Mesenchymal stem cell (in vitro differentiated cells and primary cell): ENCODE data around the gene HOXA13.

Source experiments
- DNase-seq: peaks from one replicate; pipeline ENCODE4 v3.0.0-alpha.2; 2013
- H2AFZ ChIP-seq: one replicate; pipeline ENCODE4 v1.6.1; 2013; ENCODE audit warnings: low read depth, mild to moderate bottlenecking, control low read depth, inconsistent platforms, low read length, moderate library complexity
- H2AK5ac ChIP-seq: 2 replicates; pipeline ENCODE4 v1.6.1; 2013; ENCODE audit warnings: low read length, moderate library complexity, mild to moderate bottlenecking, inconsistent platforms; ENCODE audit not compliant: severe bottlenecking
- H2BK120ac ChIP-seq: one replicate; pipeline ENCODE4 v1.6.1; 2013; ENCODE audit warnings: low read depth, mild to moderate bottlenecking, inconsistent platforms, low read length, moderate library complexity
- H2BK12ac ChIP-seq, 2 experiments: one replicate each; pipeline ENCODE4 v1.6.1; 2013; ENCODE audit warnings: inconsistent platforms in 2 of 2, low read length in 2 of 2, mild to moderate bottlenecking in 2 of 2, moderate library complexity in 2 of 2, control low read depth in 1 of 2
- H2BK15ac ChIP-seq: one replicate; pipeline ENCODE4 v1.6.1; 2013; ENCODE audit warnings: mild to moderate bottlenecking, low read depth, inconsistent platforms; ENCODE audit not compliant: poor library complexity, severe bottlenecking
- H2BK5ac ChIP-seq: 2 replicates; pipeline ENCODE4 v1.6.1; 2013; ENCODE audit warnings: low read depth, mild to moderate bottlenecking, low read length, control low read depth, inconsistent platforms; ENCODE audit not compliant: poor library complexity, severe bottlenecking
- H3K14ac ChIP-seq, 2 experiments: one replicate each; pipeline ENCODE4 v1.6.1; 2013; ENCODE audit warnings: inconsistent platforms in 2 of 2, low read length in 2 of 2, control low read depth in 1 of 2, mild to moderate bottlenecking in 1 of 2, moderate library complexity in 1 of 2
- H3K18ac ChIP-seq, 2 experiments: one replicate each; pipeline ENCODE4 v1.6.1; 2013; ENCODE audit warnings: inconsistent platforms in 2 of 2, low read length in 2 of 2, control low read depth in 1 of 2, low read depth in 1 of 2, mild to moderate bottlenecking in 1 of 2
- H3K23ac ChIP-seq, 2 experiments: one replicate each; pipeline ENCODE4 v1.6.1; 2013; ENCODE audit warnings: inconsistent platforms in 2 of 2, low read length in 2 of 2, mild to moderate bottlenecking in 2 of 2, moderate library complexity in 2 of 2, control low read depth in 1 of 2
- H3K27ac ChIP-seq: 2 replicates; pipeline ENCODE4 v1.5.1; 2013; ENCODE audit warnings: mild to moderate bottlenecking, moderate library complexity, low read length, control low read depth, inconsistent platforms; ENCODE audit not compliant: poor library complexity, severe bottlenecking
- H3K27me3 ChIP-seq, 2 experiments: 2 replicates each; pipeline versions ENCODE4 v1.6.1 to v1.7.0; 2013; ENCODE audit warnings: low read length in 2 of 2, mild to moderate bottlenecking in 2 of 2, moderate library complexity in 2 of 2, control low read depth in 1 of 2, inconsistent platforms in 1 of 2; ENCODE audit not compliant: control insufficient read depth in 1 of 2, insufficient read depth in 1 of 2
- H3K36me3 ChIP-seq, 2 experiments: 2 replicates each; pipeline versions ENCODE4 v1.6.1 to v1.7.0; 2013; ENCODE audit warnings: low read length in 2 of 2, control low read depth in 1 of 2, inconsistent platforms in 1 of 2, low read depth in 1 of 2, mild to moderate bottlenecking in 1 of 2; ENCODE audit not compliant: insufficient read depth in 2 of 2, control insufficient read depth in 1 of 2
- H3K4ac ChIP-seq, 2 experiments: one replicate each; pipeline ENCODE4 v1.6.1; 2013; ENCODE audit warnings: inconsistent platforms in 2 of 2, low read length in 2 of 2, mild to moderate bottlenecking in 2 of 2, moderate library complexity in 2 of 2, control low read depth in 1 of 2, low read depth in 1 of 2
- H3K4me1 ChIP-seq: 2 replicates; pipeline ENCODE4 v1.6.1; 2013; ENCODE audit warnings: low read depth, low read length, control low read depth; ENCODE audit not compliant: control insufficient read depth, insufficient read depth
- H3K4me2 ChIP-seq: 2 replicates; pipeline ENCODE4 v1.6.1; 2013; ENCODE audit warnings: low read length, mild to moderate bottlenecking, inconsistent platforms; ENCODE audit not compliant: poor library complexity, severe bottlenecking
- H3K4me3 ChIP-seq, 2 experiments: 2 replicates each; pipeline versions ENCODE4 v1.5.1 to v1.7.0; 2013; ENCODE audit warnings: low read length in 2 of 2, mild to moderate bottlenecking in 2 of 2, control low read depth in 1 of 2, low read depth in 1 of 2; ENCODE audit not compliant: insufficient read depth in 1 of 2
- H3K79me1 ChIP-seq: replicated peaks from 2 replicates; pipeline ENCODE4 v1.6.1; 2013; ENCODE audit warnings: mild to moderate bottlenecking, control low read depth, low read length, inconsistent platforms; ENCODE audit not compliant: poor library complexity, severe bottlenecking
- H3K9ac ChIP-seq: 2 replicates; pipeline ENCODE4 v1.7.0; 2013; ENCODE audit warnings: mild to moderate bottlenecking, low read length, moderate library complexity
- H3K9me3 ChIP-seq: 2 replicates; pipeline ENCODE4 v1.7.0; 2013; ENCODE audit warnings: mild to moderate bottlenecking, low read length; ENCODE audit not compliant: control insufficient read depth
- H4K8ac ChIP-seq: one replicate; pipeline ENCODE4 v1.6.1; 2013; ENCODE audit warnings: inconsistent platforms, mild to moderate bottlenecking, low read length, moderate library complexity
- H4K91ac ChIP-seq: one replicate; pipeline ENCODE4 v1.6.1; 2013; ENCODE audit warnings: mild to moderate bottlenecking, low read length, inconsistent platforms
- WGBS: methylation state at CpG from one replicate; pipeline ENCODE4 v1.1.7; 2013; ENCODE audit warnings: mixed read lengths; 5-methylcytosine and 5-hydroxymethylcytosine counted together

Gene HOXA13

GRCh38 chr7:27155816-27156507, 43.9 kb downstream of the HOXA13 start:
- H2AFZ ChIP-seq, result peak overlapping the region; percentile 36
- no peak overlapping the region for H3K27ac ChIP-seq
- H2BK5ac ChIP-seq, result no peak overlapping the region
- no peak overlapping the region for H3K14ac ChIP-seq
- 31% methylated on average over 63 of the region's 63 CpGs for WGBS
- no peak overlapping the region for H2BK120ac ChIP-seq
- H2AK5ac ChIP-seq, result no peak overlapping the region
- peaks cover 0 to 78% of the 10 kb centered on the region in 2 experiments for H3K27me3 ChIP-seq
- no peak overlapping the region for H3K4ac ChIP-seq
- no peak overlapping the region for H3K4me2 ChIP-seq
- peak overlapping the region; percentile 90 for H3K9ac ChIP-seq
- H3K4me1 ChIP-seq, result peaks cover 16% of the 10 kb centered on the region
- no peak overlapping the region for H4K91ac ChIP-seq
- peak overlapping the region; percentile 34 to 41 for H3K18ac ChIP-seq
- H3K23ac ChIP-seq, result peak overlapping the region in 1 of 2 experiments; percentile 41
- no peak overlapping the region for H2BK12ac ChIP-seq
- no peaks in the 10 kb centered on the region for H3K9me3 ChIP-seq
- H3K79me1 ChIP-seq, result peaks cover 8% of the 10 kb centered on the region
- peak overlapping the region; percentile 32 to 82 for H3K4me3 ChIP-seq
- DNase-seq, result no peak
- no peak overlapping the region for H2BK15ac ChIP-seq
- H3K36me3 ChIP-seq, result peaks cover 0 to 26% of the 10 kb centered on the region in 2 experiments
- peak overlapping the region; percentile 47 for H4K8ac ChIP-seq

DNA sequence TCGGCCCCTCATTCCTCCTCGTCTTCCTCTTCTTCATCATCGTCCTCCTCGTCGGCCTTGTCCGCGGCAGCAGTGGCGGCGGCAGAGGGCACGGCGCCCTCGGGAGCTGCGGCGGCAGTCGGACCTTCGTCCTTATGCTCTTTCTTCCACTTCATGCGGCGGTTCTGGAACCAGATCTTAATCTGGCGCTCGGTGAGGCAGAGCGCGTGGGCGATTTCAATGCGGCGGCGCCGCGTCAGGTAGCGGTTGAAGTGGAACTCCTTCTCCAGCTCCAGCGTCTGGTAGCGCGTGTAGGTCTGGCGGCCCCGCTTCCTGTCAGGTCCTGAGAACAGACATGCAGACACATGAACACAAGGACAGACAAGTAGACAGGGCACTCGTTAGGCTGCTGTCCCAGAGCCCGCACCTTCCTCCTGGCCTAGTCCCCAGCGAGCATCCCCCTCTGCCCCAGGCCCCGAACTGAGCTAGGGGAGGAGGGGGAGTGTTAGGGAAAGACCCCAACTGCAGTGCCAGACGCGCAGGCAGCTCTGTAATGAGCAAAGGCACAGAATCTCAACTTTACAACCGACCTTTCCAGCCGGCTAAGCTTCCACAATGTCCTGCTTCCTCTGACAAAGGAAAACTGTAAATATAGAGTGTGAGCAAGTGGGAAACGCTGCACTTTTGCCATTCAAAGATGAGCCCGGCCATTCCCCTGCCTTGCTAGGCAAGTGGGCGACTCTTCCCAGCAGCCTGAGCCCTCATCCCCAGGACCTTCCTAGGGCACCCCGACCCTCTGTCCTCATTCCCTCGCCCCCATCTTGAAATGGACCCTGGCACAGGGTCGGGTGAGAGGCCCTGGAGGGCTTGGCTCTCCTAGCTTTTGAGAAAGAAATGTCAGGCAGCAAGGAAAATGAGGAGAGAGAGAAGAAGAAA, 44.7 kb downstream of the HOXA13 start:
- no peak overlapping the region for H3K4ac ChIP-seq
- peaks cover 0 to 78% of the 10 kb centered on the region in 2 experiments for H3K27me3 ChIP-seq
- no peak overlapping the region for H3K14ac ChIP-seq
- no peak overlapping the region for H4K91ac ChIP-seq
- no peak overlapping the region for H3K4me2 ChIP-seq
- H3K36me3 ChIP-seq, result peaks cover 0 to 31% of the 10 kb centered on the region in 2 experiments
- H3K9me3 ChIP-seq, result no peaks in the 10 kb centered on the region
- H3K18ac ChIP-seq, result peak overlapping the region; percentile 13 to 24
- no peak overlapping the region for H2BK120ac ChIP-seq
- WGBS, result 40% methylated on average over 43 of the region's 48 CpGs
- no peak for DNase-seq
- H3K27ac ChIP-seq, result no peak overlapping the region
- peak overlapping the region; percentile 92 for H4K8ac ChIP-seq
- H3K79me1 ChIP-seq, result peaks cover 7% of the 10 kb centered on the region
- H3K4me3 ChIP-seq, result peak overlapping the region in 1 of 2 experiments; percentile 82
- H2BK12ac ChIP-seq, result peak overlapping the region in 1 of 2 experiments; percentile 45
- no peak overlapping the region for H2BK5ac ChIP-seq
- H2AK5ac ChIP-seq, result no peak overlapping the region
- H3K9ac ChIP-seq, result peak overlapping the region; percentile 90
- H3K4me1 ChIP-seq, result peaks cover 13% of the 10 kb centered on the region
- H2AFZ ChIP-seq, result peak overlapping the region; percentile 15
- H2BK15ac ChIP-seq, result no peak overlapping the region
- H3K23ac ChIP-seq, result peak overlapping the region in 1 of 2 experiments; percentile 81

GRCh38 chr7:27154369-27154768, 45.5 kb downstream of the HOXA13 start:
- H3K18ac ChIP-seq, result no peak overlapping the region
- H3K9ac ChIP-seq, result peak overlapping the region; percentile 90
- H2BK15ac ChIP-seq, result no peak overlapping the region
- WGBS, result 78% methylated on average over 8 of the region's 10 CpGs
- no peak overlapping the region for H2BK120ac ChIP-seq
- H3K4me3 ChIP-seq, result peak overlapping the region in 1 of 2 experiments; percentile 82
- no peak overlapping the region for H3K4ac ChIP-seq
- H3K36me3 ChIP-seq, result peaks cover 0 to 31% of the 10 kb centered on the region in 2 experiments
- no peak overlapping the region for H4K8ac ChIP-seq
- H3K23ac ChIP-seq, result no peak overlapping the region
- H2AK5ac ChIP-seq, result no peak overlapping the region
- no peak overlapping the region for H4K91ac ChIP-seq
- no peak overlapping the region for H2AFZ ChIP-seq
- H3K4me2 ChIP-seq, result no peak overlapping the region
- H2BK12ac ChIP-seq, result no peak overlapping the region
- H3K27me3 ChIP-seq, result peaks cover 0 to 78% of the 10 kb centered on the region in 2 experiments
- H3K9me3 ChIP-seq, result no peaks in the 10 kb centered on the region
- H3K4me1 ChIP-seq, result peaks cover 11% of the 10 kb centered on the region
- no peak overlapping the region for H3K14ac ChIP-seq
- peaks cover 9% of the 10 kb centered on the region for H3K79me1 ChIP-seq
- no peak overlapping the region for H2BK5ac ChIP-seq
- no peak for DNase-seq
- H3K27ac ChIP-seq, result no peak overlapping the region

GRCh38 chr7:27153526-27153925, 46.4 kb downstream of the HOXA13 start:
- Histone ChIP-seq H3K4me2 (no peak overlapping the region), H3K79me1 (peaks cover 11% of the 10 kb centered on the region), H2BK15ac (no peak overlapping the region), H3K9ac (peak overlapping the region; percentile 90), H4K8ac (no peak overlapping the region), H3K4me3 (peak overlapping the region in 1 of 2 experiments; percentile 82), H3K18ac (no peak overlapping the region), H3K14ac (no peak overlapping the region), H2BK12ac (no peak overlapping the region), H3K9me3 (no peaks in the 10 kb centered on the region), H3K27me3 (peaks cover 0 to 75% of the 10 kb centered on the region in 2 experiments), H3K27ac (no peak overlapping the region), H3K4me1 (peaks cover 12% of the 10 kb centered on the region), H2AK5ac (no peak overlapping the region), H3K4ac (no peak overlapping the region), H3K23ac (no peak overlapping the region), H3K36me3 (peaks cover 0 to 30% of the 10 kb centered on the region in 2 experiments), H2BK5ac (no peak overlapping the region), H4K91ac (no peak overlapping the region), H2AFZ (no peak overlapping the region), H2BK120ac (no peak overlapping the region)
- WGBS, result 98% methylated on average over 3 of the region's 3 CpGs
- DNase-seq, result no peak
